HEK293 (cell line): Measurements from ENCODE around the gene ZNF512.

ENCODE experiments used
- CTCF ChIA-PET: fragments of 350-600 bp; formaldehyde crosslinking; extraction: SDS; loops from one replicate; lab custom pipeline; 2021; ENCODE audit warnings: antibody characterized with exemption; lab: Yijun Ruan, JAX
- POLR2A ChIA-PET: fragments of 300-600 bp; formaldehyde crosslinking; extraction: SDS; loops from one replicate; lab custom pipeline; 2020; ENCODE audit warnings: antibody characterized with exemption, inconsistent platforms; lab: Yijun Ruan, JAX
- H3K27ac ChIP-seq: fragments of 200-500 bp; sonication (Bioruptor generic); 2 replicates; pipeline ENCODE4 v1.5.1; 2014; ENCODE audit warnings: low read depth, low read length, control low read depth, inconsistent platforms; ENCODE audit errors: extremely low read depth
- H3K36me3 ChIP-seq, 2 experiments: fragments of 200-500 bp in 1 of 2; sonication (Bioruptor generic) in 1 of 2; 1 replicate in 1 of 2; 2 replicates in 1 of 2; pipeline ENCODE4 v1.5.1; 2014 to 2017; ENCODE audit warnings: inconsistent platforms in 2 of 2, low read length in 2 of 2; ENCODE audit not compliant: control insufficient read depth in 2 of 2, insufficient read depth in 1 of 2
- H3K4me1 ChIP-seq: fragments of 200-500 bp; sonication (Bioruptor generic); 2 replicates; pipeline ENCODE4 v1.5.1; 2014; ENCODE audit warnings: mild to moderate bottlenecking, low read length, inconsistent platforms; ENCODE audit not compliant: control insufficient read depth, insufficient read depth
- H3K4me3 ChIP-seq: 2 replicates; pipeline ENCODE4 v1.5.1; 2011; ENCODE audit warnings: low read depth, mild to moderate bottlenecking, control low read depth, low read length, moderate library complexity
- H3K9me3 ChIP-seq: fragments of 200-500 bp; sonication (Bioruptor generic); 2 replicates; pipeline ENCODE4 v1.5.1; 2014; ENCODE audit warnings: low read depth, low read length, inconsistent platforms; ENCODE audit not compliant: control insufficient read depth, insufficient read depth
- FEZF1 ChIP-seq: fragments of 450-650 bp; formaldehyde crosslinking; IDR thresholded peaks from 2 replicates; pipeline ENCODE4 v1.5.1; 2016; ENCODE audit warnings: missing biosample characterization, missing genetic modification characterization
- GLIS1 ChIP-seq: fragments of 450-650 bp; formaldehyde crosslinking; IDR thresholded peaks from 2 replicates; pipeline ENCODE4 v1.5.1; 2016; ENCODE audit warnings: missing biosample characterization, missing genetic modification characterization
- HOXA7 ChIP-seq: sonication (generic); formaldehyde crosslinking; IDR thresholded peaks from 2 replicates; pipeline ENCODE4 v1.8.1; 2022; ENCODE audit warnings: missing genetic modification reagents, borderline replicate concordance
- PRDM10 ChIP-seq: fragments of 450-650 bp; formaldehyde crosslinking; IDR thresholded peaks from 2 replicates; pipeline ENCODE4 v1.5.1; 2016; ENCODE audit warnings: missing biosample characterization, missing genetic modification characterization
- REST ChIP-seq: fragments of 450-650 bp; formaldehyde crosslinking; IDR thresholded peaks from 2 replicates; pipeline ENCODE4 v1.5.1; 2016; ENCODE audit warnings: missing biosample characterization, missing genetic modification characterization
- SCRT1 ChIP-seq: fragments of 450-650 bp; formaldehyde crosslinking; IDR thresholded peaks from 2 replicates; pipeline ENCODE4 v1.5.1; 2016; ENCODE audit warnings: missing biosample characterization, missing genetic modification characterization, borderline replicate concordance
- SP7 ChIP-seq: fragments of 450-650 bp; formaldehyde crosslinking; IDR thresholded peaks from 2 replicates; pipeline ENCODE4 v1.5.1; 2016; ENCODE audit warnings: missing biosample characterization, missing genetic modification characterization
- ZFP41 ChIP-seq: fragments of 450-650 bp; formaldehyde crosslinking; IDR thresholded peaks from 2 replicates; pipeline ENCODE4 v1.5.1; 2016; ENCODE audit warnings: missing biosample characterization, missing genetic modification characterization, borderline replicate concordance
- ZNF133 ChIP-seq: fragments of 450-650 bp; formaldehyde crosslinking; IDR thresholded peaks from 2 replicates; pipeline ENCODE4 v1.5.1; 2016; ENCODE audit warnings: missing biosample characterization, missing genetic modification characterization
- ZNF138 ChIP-seq: fragments of 450-650 bp; formaldehyde crosslinking; IDR thresholded peaks from 2 replicates; pipeline ENCODE4 v1.5.1; 2016; ENCODE audit warnings: missing biosample characterization, missing genetic modification characterization, borderline replicate concordance
- ZNF274 ChIP-seq, 2 experiments: fragments of 200-500 bp in 1 of 2; fragments of 450-650 bp in 1 of 2; sonication (Bioruptor generic) in 1 of 2; formaldehyde crosslinking in 1 of 2; IDR thresholded peaks; 2 replicates each; pipeline versions ENCODE4 v1.5.1 to v1.6.1; 2014 to 2016; ENCODE audit warnings: borderline replicate concordance in 1 of 2, inconsistent platforms in 1 of 2, low read length in 1 of 2, missing biosample characterization in 1 of 2, missing genetic modification characterization in 1 of 2
- ZNF48 ChIP-seq: fragments of 450-650 bp; formaldehyde crosslinking; IDR thresholded peaks from 2 replicates; pipeline ENCODE4 v1.5.1; 2016; ENCODE audit warnings: missing biosample characterization, missing genetic modification characterization
- ZNF677 ChIP-seq: fragments of 450-650 bp; IDR thresholded peaks from 2 replicates; pipeline ENCODE4 v1.5.0; 2018; ENCODE audit warnings: missing biosample characterization, mild to moderate bottlenecking, missing genetic modification characterization, moderate library complexity
- ZNF768 ChIP-seq: fragments of 450-650 bp; formaldehyde crosslinking; IDR thresholded peaks from 2 replicates; pipeline ENCODE4 v1.5.1; 2018; ENCODE audit warnings: missing biosample characterization, mild to moderate bottlenecking, missing genetic modification characterization
- ZNF777 ChIP-seq: fragments of 450-650 bp; formaldehyde crosslinking; IDR thresholded peaks from 2 replicates; pipeline ENCODE4 v1.5.1; 2017; ENCODE audit warnings: missing biosample characterization, missing genetic modification characterization, borderline replicate concordance
- ZSCAN16 ChIP-seq: fragments of 450-650 bp; formaldehyde crosslinking; IDR thresholded peaks from 2 replicates; pipeline ENCODE4 v1.5.1; 2016; ENCODE audit warnings: missing biosample characterization, missing genetic modification characterization
- ZSCAN23 ChIP-seq: fragments of 450-650 bp; formaldehyde crosslinking; IDR thresholded peaks from 2 replicates; pipeline ENCODE4 v1.5.1; 2016; ENCODE audit warnings: missing biosample characterization, missing genetic modification characterization
- ZSCAN5A ChIP-seq: fragments of 450-650 bp; formaldehyde crosslinking; IDR thresholded peaks from 2 replicates; pipeline ENCODE4 v1.5.1; 2016; ENCODE audit warnings: missing biosample characterization, missing genetic modification characterization

Gene ZNF512

GRCh38 chr2:27667446-27667845 is 84.6 kb downstream of the ZNF512 start:
- Histone ChIP-seq H3K4me1 (peaks cover 7% of the 10 kb centered on the region; the same call in 1 of the 2 replicates), H3K36me3 (peaks cover 41 to 44% of the 10 kb centered on the region in 2 experiments), H3K4me3 (no peak overlapping the region), H3K9me3 (no peaks in the 10 kb centered on the region), H3K27ac (no peak overlapping the region)
- no peak for TF ChIP-seq ZNF777 (tag by site-specific recombination)
- no peak for TF ChIP-seq HOXA7 (CRISPR knock-in tag)
- TF ChIP-seq ZFP41 (tag by site-specific recombination), result no peak
- no peak for TF ChIP-seq PRDM10 (tag by site-specific recombination)
- TF ChIP-seq SP7 (tag by site-specific recombination), result no peak
- POLR2A ChIA-PET, result no interaction called here
- CTCF ChIA-PET, result interaction anchor here (0.5 to 5.0 kb wide), 2 partner anchors 16 to 204 kb away, joined by 5 to 61 read pairs; no protein-coding TSS in a partner anchor

- H3K36me3 ChIP-seq, result peaks cover 68 to 71% of the 10 kb centered on the region in 2 experiments
- CTCF ChIA-PET, result interaction anchor here (1.6 to 3.9 kb wide), 2 partner anchors 11 to 32 kb away, joined by 4 to 50 read pairs; no protein-coding TSS in a partner anchor
- no peaks in the 10 kb centered on the region for H3K4me1 ChIP-seq
- POLR2A ChIA-PET, result no interaction called here
- H3K9me3 ChIP-seq, result no peaks in the 10 kb centered on the region
- no peak overlapping the region for H3K4me3 ChIP-seq
- no peak for TF ChIP-seq ZNF274 (IDR thresholded peaks at IDR 0.05; ENCODE audit: low read length)
- TF ChIP-seq ZNF274 (tag by site-specific recombination; IDR thresholded peaks at IDR 0.05; ENCODE audit: borderline replicate concordance), result no peak
- no peak for TF ChIP-seq ZSCAN5A
- TF ChIP-seq ZNF677 (tag by site-specific recombination), result no peak
- no peak for TF ChIP-seq ZSCAN23
- TF ChIP-seq ZNF48 (tag by site-specific recombination), result no peak
- TF ChIP-seq ZSCAN16, result no peak
- TF ChIP-seq SCRT1 (tag by site-specific recombination), result no peak
- TF ChIP-seq ZNF138, result no peak
- TF ChIP-seq FEZF1 (tag by site-specific recombination), result no peak
- no peak for TF ChIP-seq REST
- no peak for TF ChIP-seq ZNF133 (tag by site-specific recombination)
- TF ChIP-seq ZNF768 (tag by site-specific recombination), result no peak
- TF ChIP-seq GLIS1, result no peak
- H3K27ac ChIP-seq, result no peak overlapping the region
These were observed 88.4 kb downstream of the ZNF512 start for GRCh38 chr2:27671235-27671634.
